ENCODE results near the gene FOXP1. TPM values are rescaled to one million over a fixed set of nuclear protein-coding genes. Genes with fewer than 3 reads are reported as not detected.
A peak's percentile ranks its signal among the peaks of the same experiment; 100 is the strongest.

The FOXP1 gene
- total and polyA plus RNA-seq, 2 donors (not counting 1 experiment from before 2014, with no cell fraction given): 91.1 to 508 TPM

DNA sequence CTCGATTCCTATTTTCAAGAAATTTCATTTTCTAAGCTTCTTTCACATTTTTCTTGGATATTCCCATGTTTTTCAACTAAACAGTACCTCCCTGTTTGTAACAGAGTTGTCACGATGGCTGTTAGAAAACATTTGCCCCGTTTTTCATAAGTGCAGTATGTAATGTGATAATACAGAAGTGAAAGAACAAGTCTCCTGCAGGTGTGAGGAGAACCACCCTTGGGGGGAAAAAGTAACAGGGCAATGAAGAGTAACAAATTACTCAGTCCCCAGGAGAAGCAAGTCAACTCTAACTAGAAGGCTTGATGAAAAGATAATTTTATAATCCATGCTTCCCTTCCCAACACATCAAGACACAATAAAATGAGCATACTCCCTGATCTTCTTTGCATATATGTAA is 493.3 kb downstream of the FOXP1 start:
- Histone ChIP-seq H2AFZ (ENCODE audit: insufficient read depth, low read depth, low read length, poor library complexity, severe bottlenecking) (no peak overlapping the region), H3K4me1 (ENCODE audit: control insufficient read depth in 2 of 2, insufficient read depth in 2 of 2, low read length in 2 of 2) (peaks cover 80 to 82% of the 10 kb centered on the region in 2 donors), H3K27ac (ENCODE audit: low read length in 2 of 2) (peak overlapping the region; percentile 87 to 91), H3K9me3 (ENCODE audit: control extremely low read depth in 1 of 3, control insufficient read depth in 2 of 3, insufficient read depth in 1 of 3, low read length in 2 of 3) (peaks cover 0 to 4% (median 0%) of the 10 kb centered on the region in 3 donors), H3K27me3 (replicated peaks in 1 of 4; ENCODE audit: control extremely low read depth in 1 of 4, control insufficient read depth in 3 of 4, insufficient read depth in 4 of 4, low read length in 3 of 4) (no peaks in the 10 kb centered on the region), H4K20me1 (ENCODE audit: control insufficient read depth, insufficient read depth, low read length, poor library complexity, severe bottlenecking) (no peaks in the 10 kb centered on the region), H3K36me3 (replicated peaks in 1 of 2; ENCODE audit: control extremely low read depth in 1 of 2, control insufficient read depth in 1 of 2, extremely low read depth in 1 of 2, insufficient read depth in 2 of 2, low read length in 1 of 2) (peaks cover 1 to 11% of the 10 kb centered on the region in 2 experiments), H3K9ac (ENCODE audit: low read length) (peak overlapping the region; percentile 33), H3K4me3 (ENCODE audit: control extremely low read depth in 1 of 5, extremely low read depth in 1 of 5, insufficient read depth in 1 of 5, low read depth in 2 of 5, low read length in 4 of 5) (peak overlapping the region in 2 of 5 experiments; percentile 18 to 37), H3K4me2 (replicated peaks; ENCODE audit: low read depth, low read length, poor library complexity, severe bottlenecking) (peak overlapping the region; percentile 65), H3K79me2 (ENCODE audit: control insufficient read depth, insufficient read depth, low read length) (peaks cover 78% of the 10 kb centered on the region)
- CTCF ChIA-PET: interaction anchor here (0.6 to 3.9 kb wide), 6 partner anchors 9 to 351 kb away, joined by 3 to 16 read pairs (median 4); no protein-coding TSS in a partner anchor
- POLR2A ChIA-PET: interaction anchor here (0.6 kb wide), 2 partner anchors 10 to 357 kb away, joined by 3 read pairs; no protein-coding TSS in a partner anchor
- DNase-seq: peak; percentile 80
- H3K9me3 Mint-ChIP-seq (ENCODE audit: insufficient read depth): no peaks in the 10 kb centered on the region
- TF ChIP-seq CTCF (IDR thresholded peaks at IDR 0.05): no peak
- TF ChIP-seq EZH2 (IDR thresholded peaks at IDR 0.05; ENCODE audit: borderline replicate concordance, insufficient read depth, low read depth, low read length, poor library complexity, severe bottlenecking): no peak
- peak overlapping the region; percentile 72 for H3K4me3 Mint-ChIP-seq
- H3K27me3 Mint-ChIP-seq: no peaks in the 10 kb centered on the region
- WGBS (ENCODE audit: insufficient coverage): 60% methylated on average over 1 of the region's 3 CpGs
- ATAC-seq (ENCODE audit: low read depth): peak; percentile 50
- intact Hi-C loops (cut with micrococcal nuclease): loop anchor here (1.0 to 5.0 kb wide), 2 partner anchors 11 to 137 kb away; no protein-coding TSS in a partner anchor
- peaks cover 77% of the 10 kb centered on the region for H3K4me1 Mint-ChIP-seq
- peak overlapping the region; percentile 88 for H3K27ac Mint-ChIP-seq

DNA sequence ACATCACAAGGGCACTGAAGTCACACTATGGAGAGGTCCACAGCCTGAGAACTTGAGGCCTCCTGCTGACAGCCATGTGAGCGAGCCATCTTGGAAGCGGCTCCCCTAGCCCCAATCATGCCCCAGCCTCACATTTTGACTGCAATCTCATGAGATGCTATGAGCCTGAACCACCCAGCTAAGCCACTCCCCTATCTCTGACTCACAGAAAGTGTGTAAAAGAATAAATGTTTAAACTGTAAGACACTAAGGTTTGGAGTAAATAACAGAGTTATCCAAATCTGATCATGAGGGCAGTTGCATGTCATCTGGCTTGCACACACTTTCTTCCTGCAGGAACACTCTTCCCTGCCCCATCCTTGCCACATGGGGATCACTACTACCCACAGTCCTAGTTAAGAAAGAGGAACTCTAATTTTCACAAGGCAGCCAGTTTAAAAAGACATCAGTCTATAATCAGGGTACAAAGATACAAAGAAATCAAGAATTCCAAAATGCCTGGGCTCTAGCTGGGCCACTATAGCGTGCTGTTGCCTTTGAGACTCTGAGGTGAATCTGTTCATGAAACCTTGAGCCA is 494.2 kb downstream of the FOXP1 start:
- Histone ChIP-seq H4K20me1 (ENCODE audit: control insufficient read depth, insufficient read depth, low read length, poor library complexity, severe bottlenecking) (no peaks in the 10 kb centered on the region), H3K9me3 (ENCODE audit: control extremely low read depth in 1 of 3, control insufficient read depth in 2 of 3, insufficient read depth in 1 of 3, low read length in 2 of 3) (peaks cover 0 to 4% (median 0%) of the 10 kb centered on the region in 3 donors), H3K9ac (ENCODE audit: low read length) (peak overlapping the region; percentile 33), H2AFZ (ENCODE audit: insufficient read depth, low read depth, low read length, poor library complexity, severe bottlenecking) (no peak overlapping the region), H3K79me2 (ENCODE audit: control insufficient read depth, insufficient read depth, low read length) (peaks cover 78% of the 10 kb centered on the region), H3K27me3 (replicated peaks in 1 of 4; ENCODE audit: control extremely low read depth in 1 of 4, control insufficient read depth in 3 of 4, insufficient read depth in 4 of 4, low read length in 3 of 4) (no peaks in the 10 kb centered on the region), H3K4me3 (ENCODE audit: control extremely low read depth in 1 of 5, extremely low read depth in 1 of 5, insufficient read depth in 1 of 5, low read depth in 2 of 5, low read length in 4 of 5) (peak overlapping the region in 1 of 5 experiments; percentile 16), H3K4me2 (replicated peaks; ENCODE audit: low read depth, low read length, poor library complexity, severe bottlenecking) (peak overlapping the region; percentile 65), H3K4me1 (ENCODE audit: control insufficient read depth in 2 of 2, insufficient read depth in 2 of 2, low read length in 2 of 2) (peaks cover 83 to 86% of the 10 kb centered on the region in 2 donors), H3K36me3 (replicated peaks in 1 of 2; ENCODE audit: control extremely low read depth in 1 of 2, control insufficient read depth in 1 of 2, extremely low read depth in 1 of 2, insufficient read depth in 2 of 2, low read length in 1 of 2) (peaks cover 0 to 4% of the 10 kb centered on the region in 2 experiments), H3K27ac (ENCODE audit: low read length in 2 of 2) (peak overlapping the region; percentile 87 to 91)
- H3K4me3 Mint-ChIP-seq: peak overlapping the region; percentile 72
- TF ChIP-seq EZH2 (IDR thresholded peaks at IDR 0.05; ENCODE audit: borderline replicate concordance, insufficient read depth, low read depth, low read length, poor library complexity, severe bottlenecking): no peak
- ATAC-seq (ENCODE audit: low read depth) (no peak), DNase-seq (no peak)
- H3K27ac Mint-ChIP-seq: peak overlapping the region; percentile 88
- no peaks in the 10 kb centered on the region for H3K27me3 Mint-ChIP-seq
- POLR2A ChIA-PET: interaction anchor here (0.6 to 1.0 kb wide), 2 partner anchors 27 to 358 kb away, joined by 3 read pairs; no protein-coding TSS in a partner anchor
- intact Hi-C loops (cut with micrococcal nuclease): loop anchor here (1.0 to 5.0 kb wide), 2 partner anchors 41 to 353 kb away; no protein-coding TSS in a partner anchor
- CTCF ChIA-PET: interaction anchor here (1.0 to 3.9 kb wide), 4 partner anchors 20 to 351 kb away, joined by 3 to 16 read pairs (median 6); no protein-coding TSS in a partner anchor
- WGBS (ENCODE audit: insufficient coverage): 100% methylated on average over 1 of the region's 3 CpGs
- no peaks in the 10 kb centered on the region for H3K9me3 Mint-ChIP-seq (ENCODE audit: insufficient read depth)
- peaks cover 79% of the 10 kb centered on the region for H3K4me1 Mint-ChIP-seq

Measured in B cell (primary cell).